ENCODE measurements around the gene TBX4.

TBX4 gene

GRCh38 chr17:61467416-61468262 lies 15.4 kb downstream of the TBX4 start:
- no peak for DNase-seq

GRCh38 chr17:61468263-61468907 lies 16.2 kb downstream of the TBX4 start:
- no peak for DNase-seq

GRCh38 chr17:61469474-61469873 lies 17.3 kb downstream of the TBX4 start:
- DNase-seq = no peak

GRCh38 chr17:61469949-61470348 lies 17.7 kb downstream of the TBX4 start:
- no peak for DNase-seq

- no peak for DNase-seq
These were observed 18.4 kb downstream of the TBX4 start for GRCh38 chr17:61470530-61471136.

- no peak for DNase-seq
These were observed 22.2 kb downstream of the TBX4 start for GRCh38 chr17:61474235-61474927.

- no peak for DNase-seq
These were observed 22.7 kb downstream of the TBX4 start for GRCh38 chr17:61474934-61475333.

- no peak for DNase-seq
These were observed 23.5 kb downstream of the TBX4 start for GRCh38 chr17:61475726-61476125.

GRCh38 chr17:61476476-61477203 lies 24.4 kb downstream of the TBX4 start:
- DNase-seq = no peak

- DNase-seq = no peak
These were observed 25.1 kb downstream of the TBX4 start for GRCh38 chr17:61477204-61477834.

- no peak for DNase-seq
These were observed 26.0 kb downstream of the TBX4 start for GRCh38 chr17:61478026-61478789.

GRCh38 chr17:61478790-61479492 lies 26.7 kb downstream of the TBX4 start:
- DNase-seq = no peak

- no peak for DNase-seq
These were observed 27.5 kb downstream of the TBX4 start for GRCh38 chr17:61479493-61480413.

- no peak for DNase-seq
These were observed 28.2 kb downstream of the TBX4 start for GRCh38 chr17:61480414-61480807.

GRCh38 chr17:61481421-61481820 lies 29.2 kb downstream of the TBX4 start:
- DNase-seq = no peak

- no peak for DNase-seq
These were observed 30.2 kb downstream of the TBX4 start for GRCh38 chr17:61482467-61482866.

- no peak for DNase-seq
These were observed 31.5 kb downstream of the TBX4 start for GRCh38 chr17:61483778-61484116.

GRCh38 chr17:61484174-61484573 lies 32.0 kb downstream of the TBX4 start:
- no peak for DNase-seq

- no peak for DNase-seq
These were observed 33.0 kb downstream of the TBX4 start for GRCh38 chr17:61485067-61485775.
